Trophoblast cell (in vitro differentiated cells and primary cell): ENCODE data around the gene MAP2K2.

Source experiments
- DNase-seq, 2 donors: peaks; one replicate each; pipeline ENCODE4 v3.0.0-alpha.2; 2016
- H2AFZ ChIP-seq: 2 replicates; pipeline ENCODE4 v1.6.1; 2013; ENCODE audit warnings: low read length, moderate library complexity, mild to moderate bottlenecking; ENCODE audit not compliant: insufficient read depth, poor library complexity
- H2AK5ac ChIP-seq: 2 replicates; pipeline ENCODE4 v1.6.1; 2013; ENCODE audit warnings: mild to moderate bottlenecking, low read length
- H2BK120ac ChIP-seq: 2 replicates; pipeline ENCODE4 v1.6.1; 2013; ENCODE audit warnings: low read length, mild to moderate bottlenecking, moderate library complexity; ENCODE audit not compliant: insufficient read depth, poor library complexity
- H2BK12ac ChIP-seq: 2 replicates; pipeline ENCODE4 v1.6.1; 2013; ENCODE audit warnings: mild to moderate bottlenecking, low read length, moderate library complexity
- H2BK5ac ChIP-seq: 2 replicates; pipeline ENCODE4 v1.6.1; 2013; ENCODE audit warnings: low read length, low read depth, moderate library complexity, mild to moderate bottlenecking; ENCODE audit not compliant: poor library complexity
- H3K14ac ChIP-seq: 2 replicates; pipeline ENCODE4 v1.6.1; 2013; ENCODE audit warnings: mild to moderate bottlenecking, low read length
- H3K18ac ChIP-seq: 2 replicates; pipeline ENCODE4 v1.6.1; 2013; ENCODE audit warnings: mild to moderate bottlenecking, low read length
- H3K23ac ChIP-seq: 2 replicates; pipeline ENCODE4 v1.6.1; 2013; ENCODE audit warnings: low read length
- H3K27ac ChIP-seq: 2 replicates; pipeline ENCODE4 v1.5.1; 2013; ENCODE audit warnings: low read depth, mild to moderate bottlenecking, inconsistent platforms, low read length, moderate library complexity
- H3K27me3 ChIP-seq: 2 replicates; pipeline ENCODE4 v1.6.1; 2013; ENCODE audit warnings: inconsistent platforms, mild to moderate bottlenecking, low read length, moderate library complexity; ENCODE audit not compliant: insufficient read depth
- H3K36me3 ChIP-seq, 2 experiments: 1 replicate in 1 of 2; 2 replicates in 1 of 2; pipeline ENCODE4 v1.6.1; 2013; ENCODE audit warnings: low read length in 2 of 2, mild to moderate bottlenecking in 2 of 2, moderate library complexity in 1 of 2; ENCODE audit not compliant: insufficient read depth in 2 of 2, control insufficient read depth in 1 of 2
- H3K4ac ChIP-seq: 2 replicates; pipeline ENCODE4 v1.6.1; 2013; ENCODE audit warnings: low read depth, mild to moderate bottlenecking, low read length, moderate library complexity
- H3K4me1 ChIP-seq, 2 experiments: 1 replicate in 1 of 2; 2 replicates in 1 of 2; pipeline ENCODE4 v1.6.1; 2013; ENCODE audit warnings: low read length in 2 of 2, mild to moderate bottlenecking in 2 of 2, moderate library complexity in 1 of 2; ENCODE audit not compliant: insufficient read depth in 2 of 2, control insufficient read depth in 1 of 2
- H3K4me2 ChIP-seq: 2 replicates; pipeline ENCODE4 v1.6.1; 2013; ENCODE audit warnings: inconsistent platforms, mild to moderate bottlenecking, low read length, moderate library complexity
- H3K4me3 ChIP-seq: 2 replicates; pipeline ENCODE4 v1.5.1; 2013; ENCODE audit warnings: mild to moderate bottlenecking, low read depth, low read length, inconsistent platforms
- H3K79me1 ChIP-seq: one replicate; pipeline ENCODE4 v1.6.1; 2013; ENCODE audit warnings: low read length
- H3K79me2 ChIP-seq: 2 replicates; pipeline ENCODE4 v1.6.1; 2013; ENCODE audit warnings: low read length, mild to moderate bottlenecking; ENCODE audit not compliant: control insufficient read depth, insufficient read depth, poor library complexity
- H3K9ac ChIP-seq: 2 replicates; pipeline ENCODE4 v1.6.1; 2013; ENCODE audit warnings: mild to moderate bottlenecking, low read length
- H3K9me3 ChIP-seq: 2 replicates; pipeline ENCODE4 v1.6.1; 2013; ENCODE audit warnings: low read depth, mild to moderate bottlenecking, control low read depth, inconsistent platforms, low read length; ENCODE audit not compliant: insufficient read depth
- H4K12ac ChIP-seq: 2 replicates; pipeline ENCODE4 v1.6.1; 2013; ENCODE audit warnings: low read depth, mild to moderate bottlenecking, low read length, moderate library complexity
- H4K8ac ChIP-seq: 2 replicates; pipeline ENCODE4 v1.6.1; 2013; ENCODE audit warnings: low read depth, mild to moderate bottlenecking, low read length, moderate library complexity
- H4K91ac ChIP-seq: one replicate; pipeline ENCODE4 v1.6.1; 2013; ENCODE audit warnings: low read depth, mild to moderate bottlenecking, low read length, moderate library complexity
- WGBS: extraction: QIAGEN DNeasy Blood & Tissue Kit; methylation state at CpG from one replicate; pipeline ENCODE4 v1.1.7; 2013; ENCODE audit warnings: missing lambda C conversion rate; ENCODE audit not compliant: insufficient read length, insufficient coverage; ENCODE audit errors: extremely low coverage; 5-methylcytosine and 5-hydroxymethylcytosine counted together

Gene MAP2K2

DNA sequence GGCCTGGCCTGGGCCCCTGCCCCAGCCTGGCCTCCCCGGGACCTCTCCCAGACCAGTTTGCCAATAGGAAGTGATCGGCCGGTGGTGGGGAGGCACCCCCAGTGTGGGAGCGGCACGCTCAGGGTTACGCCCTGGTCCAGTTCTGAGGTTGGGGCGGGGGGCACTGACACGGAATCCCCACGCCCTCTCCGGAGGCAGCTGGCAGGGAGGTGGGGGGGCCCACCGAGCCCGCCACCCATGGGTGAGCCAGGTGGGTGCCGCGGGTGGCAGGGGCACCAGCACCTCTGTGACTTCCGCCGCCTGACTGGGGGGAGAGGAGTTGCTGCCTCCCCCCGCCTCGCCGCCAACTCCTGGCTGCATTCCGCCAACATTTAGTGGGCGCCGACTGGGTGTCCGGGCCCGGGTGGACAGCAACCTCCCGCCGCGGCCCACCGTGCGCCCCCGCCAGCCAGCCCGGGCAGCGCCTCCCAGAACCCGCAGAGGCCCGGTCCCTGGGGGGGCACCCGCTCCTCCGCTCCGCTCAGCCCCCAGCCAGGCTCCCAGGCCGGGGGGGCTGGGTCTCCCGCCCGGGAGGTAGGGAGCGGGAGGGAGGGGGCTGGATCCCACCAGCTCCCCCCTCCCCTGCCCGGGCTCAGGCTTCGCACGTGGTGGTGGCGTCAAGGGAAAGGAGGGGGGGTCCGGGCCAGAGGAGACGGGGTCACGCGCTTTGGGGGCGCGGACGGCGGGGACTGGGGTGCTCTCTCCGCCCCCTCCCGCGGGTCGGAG is 59.2 kb downstream of the MAP2K2 start:
- H2BK120ac ChIP-seq: peak overlapping the region; percentile 1
- H3K27me3 ChIP-seq: no peaks in the 10 kb centered on the region
- no CpG with 5 or more reads among the region's 57 CpGs for WGBS
- no peaks in the 10 kb centered on the region for H3K9me3 ChIP-seq
- no peak overlapping the region for H2AFZ ChIP-seq
- no peak overlapping the region for H3K23ac ChIP-seq
- peak overlapping the region; percentile 81 for H3K4me3 ChIP-seq
- peak overlapping the region; percentile 27 for H2BK12ac ChIP-seq
- H3K4me1 ChIP-seq: peaks cover 30 to 41% of the 10 kb centered on the region in 2 experiments
- H3K18ac ChIP-seq: peak overlapping the region; percentile 80
- peaks cover 9 to 16% of the 10 kb centered on the region in 2 experiments for H3K36me3 ChIP-seq
- H3K79me2 ChIP-seq: peaks cover 56% of the 10 kb centered on the region
- H4K91ac ChIP-seq: peak overlapping the region; percentile 92
- peak overlapping the region; percentile 82 for H3K27ac ChIP-seq
- peaks cover 29% of the 10 kb centered on the region for H3K79me1 ChIP-seq
- peak overlapping the region; percentile 91 for H2BK5ac ChIP-seq
- H3K4me2 ChIP-seq: peak overlapping the region; percentile 97
- peak overlapping the region; percentile 75 for H4K8ac ChIP-seq
- peak overlapping the region; percentile 95 for H3K14ac ChIP-seq
- DNase-seq: no peak
- H3K9ac ChIP-seq: peak overlapping the region; percentile 75
- peak overlapping the region; percentile 93 for H3K4ac ChIP-seq
- H4K12ac ChIP-seq: peak overlapping the region; percentile 31
- H2AK5ac ChIP-seq: peak overlapping the region; percentile 1

DNA sequence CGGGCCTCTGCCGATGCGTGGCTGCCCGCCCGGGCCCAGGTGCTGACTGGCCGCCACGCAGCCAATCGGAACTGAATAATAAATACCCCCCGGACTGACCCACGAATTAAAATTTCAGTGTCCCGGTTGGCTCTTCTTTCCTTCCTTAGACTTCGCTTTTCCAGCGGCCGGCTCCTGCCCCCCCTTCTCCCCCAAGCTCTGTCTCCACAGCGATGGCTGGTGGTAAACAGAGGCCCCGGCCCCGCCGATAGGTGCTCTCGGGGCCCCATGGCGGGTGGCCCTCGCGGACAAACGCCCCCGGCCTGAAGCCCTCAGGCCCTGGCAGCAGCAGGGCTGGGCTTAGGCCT is 59.8 kb downstream of the MAP2K2 start:
- peaks cover 61% of the 10 kb centered on the region for H3K79me2 ChIP-seq
- peak overlapping the region; percentile 97 for H3K4me2 ChIP-seq
- peak overlapping the region; percentile 81 for H3K4me3 ChIP-seq
- no peak overlapping the region for H2AFZ ChIP-seq
- no peak overlapping the region for H3K23ac ChIP-seq
- H2BK12ac ChIP-seq: no peak overlapping the region
- peaks cover 9 to 16% of the 10 kb centered on the region in 2 experiments for H3K36me3 ChIP-seq
- no peak overlapping the region for H4K8ac ChIP-seq
- H3K79me1 ChIP-seq: peaks cover 35% of the 10 kb centered on the region
- H3K27ac ChIP-seq: peak overlapping the region; percentile 82
- no peaks in the 10 kb centered on the region for H3K9me3 ChIP-seq
- peak overlapping the region; percentile 95 for H3K14ac ChIP-seq
- H3K18ac ChIP-seq: no peak overlapping the region
- no peaks in the 10 kb centered on the region for H3K27me3 ChIP-seq
- peak overlapping the region; percentile 75 for H3K9ac ChIP-seq
- H3K4ac ChIP-seq: peak overlapping the region; percentile 93
- no peak overlapping the region for H2AK5ac ChIP-seq
- peak overlapping the region; percentile 92 for H4K91ac ChIP-seq
- WGBS: no CpG with 5 or more reads among the region's 24 CpGs
- DNase-seq: no peak
- no peak overlapping the region for H4K12ac ChIP-seq
- H2BK5ac ChIP-seq: no peak overlapping the region
- H3K4me1 ChIP-seq: peaks cover 36 to 46% of the 10 kb centered on the region in 2 experiments
- H2BK120ac ChIP-seq: no peak overlapping the region

DNA sequence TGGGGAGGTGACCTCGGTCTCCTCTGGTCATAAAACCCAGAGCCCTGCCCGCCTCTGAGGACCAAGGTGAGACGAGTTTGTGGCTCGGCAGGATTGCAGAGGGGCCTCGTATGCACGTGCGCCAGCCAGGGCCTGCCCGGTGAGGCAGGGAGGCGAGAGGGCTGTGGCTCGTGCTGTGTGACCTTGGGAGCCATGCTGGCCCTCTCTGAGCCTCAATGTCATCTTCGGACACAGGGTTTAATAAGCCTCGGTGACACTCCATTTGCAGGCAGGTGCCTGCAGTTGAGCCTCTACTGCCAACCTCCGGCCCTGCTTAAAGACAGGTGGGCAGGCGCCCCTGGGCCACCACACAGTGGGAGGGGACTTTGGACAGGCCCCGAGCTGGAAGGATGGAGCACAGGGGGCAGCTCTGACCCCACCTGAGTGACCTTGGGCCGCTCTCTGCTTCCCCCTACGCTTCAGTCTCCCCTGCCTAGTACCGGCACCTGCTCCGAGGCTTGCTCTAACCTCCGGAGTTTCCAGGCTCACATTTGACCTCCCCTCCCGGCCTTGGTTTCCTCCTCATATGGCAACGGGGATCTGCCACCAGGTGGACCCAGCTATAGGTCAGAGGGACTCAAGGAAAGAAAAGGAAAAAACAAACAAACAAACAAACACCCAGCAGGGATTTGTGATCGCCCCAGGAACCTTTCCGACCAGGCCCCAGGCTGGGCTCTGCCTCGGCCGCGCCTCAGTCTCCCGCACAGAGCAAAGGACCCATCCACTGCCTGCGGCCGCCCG is 60.4 kb downstream of the MAP2K2 start:
- H2AK5ac ChIP-seq: no peak overlapping the region
- H3K27me3 ChIP-seq: no peaks in the 10 kb centered on the region
- peaks cover 42 to 52% of the 10 kb centered on the region in 2 experiments for H3K4me1 ChIP-seq
- peak overlapping the region; percentile 12 for H2AFZ ChIP-seq
- H3K79me2 ChIP-seq: peaks cover 67% of the 10 kb centered on the region
- H3K9me3 ChIP-seq: no peaks in the 10 kb centered on the region
- H4K91ac ChIP-seq: no peak overlapping the region
- no peak overlapping the region for H2BK120ac ChIP-seq
- no CpG with 5 or more reads among the region's 31 CpGs for WGBS
- peak overlapping the region; percentile 37 for H3K9ac ChIP-seq
- peak overlapping the region; percentile 97 for H3K4me2 ChIP-seq
- no peak overlapping the region for H3K4me3 ChIP-seq
- H4K12ac ChIP-seq: no peak overlapping the region
- peak overlapping the region; percentile 0 for H2BK5ac ChIP-seq
- peak overlapping the region; percentile 0 for H3K18ac ChIP-seq
- H3K4ac ChIP-seq: peak overlapping the region; percentile 93
- no peak overlapping the region for H4K8ac ChIP-seq
- H2BK12ac ChIP-seq: no peak overlapping the region
- peaks cover 40% of the 10 kb centered on the region for H3K79me1 ChIP-seq
- H3K23ac ChIP-seq: no peak overlapping the region
- peak overlapping the region; percentile 82 for H3K27ac ChIP-seq
- H3K14ac ChIP-seq: no peak overlapping the region
- no peak for DNase-seq
- H3K36me3 ChIP-seq: peaks cover 9 to 18% of the 10 kb centered on the region in 2 experiments

DNA sequence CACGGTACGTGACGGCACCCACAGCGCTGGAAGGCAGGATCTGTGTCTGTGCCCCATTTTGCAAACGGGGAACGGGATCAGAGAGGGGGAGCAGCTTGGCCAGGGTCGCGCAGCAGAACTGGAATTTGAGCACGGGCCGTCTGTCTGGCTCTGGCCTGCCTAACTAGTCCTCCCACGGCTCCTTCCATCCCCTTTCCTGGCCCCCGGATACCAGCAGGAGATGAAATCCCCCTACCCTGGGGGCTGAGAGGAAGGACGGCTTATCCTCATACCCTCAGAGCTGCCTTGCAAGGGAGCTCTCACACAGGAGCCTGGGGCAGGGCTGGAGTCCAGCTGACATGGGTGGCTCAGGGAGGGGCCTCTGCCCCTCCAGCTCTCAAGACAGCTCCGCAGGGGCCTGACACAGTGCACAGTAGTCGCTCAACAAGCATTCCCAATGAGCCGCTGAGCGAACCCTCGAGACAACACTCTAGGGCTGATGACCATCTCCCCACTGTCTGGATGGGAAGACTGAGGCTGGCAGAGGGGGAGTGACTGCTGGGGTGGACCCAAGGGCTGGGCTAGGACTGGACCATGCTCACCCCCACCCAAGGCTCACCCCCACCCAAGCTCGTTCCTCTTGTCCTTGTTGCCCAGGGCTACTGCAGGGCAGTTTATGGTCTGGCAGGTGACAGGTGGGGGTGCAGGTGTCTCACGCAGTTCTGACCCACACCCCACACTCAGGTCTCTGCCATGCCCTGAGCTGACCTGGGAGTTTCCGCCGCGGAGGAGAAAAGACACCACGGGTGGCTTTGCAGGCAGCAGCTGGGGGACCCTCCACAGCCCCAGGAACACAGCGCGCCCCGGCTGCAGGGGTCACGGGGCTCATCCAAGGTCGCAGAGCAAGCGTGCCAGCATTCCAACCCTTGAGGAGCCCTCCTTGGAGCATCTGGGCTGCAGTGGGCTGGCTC is 61.2 kb downstream of the MAP2K2 start:
- Histone ChIP-seq H4K12ac (no peak overlapping the region), H2AK5ac (no peak overlapping the region)

More for the DNA sequence above, 61.2 kb downstream of the MAP2K2 start:
- peak overlapping the region; percentile 65 for H2BK5ac ChIP-seq
- H3K27ac ChIP-seq: peak overlapping the region; percentile 82
- H3K23ac ChIP-seq: no peak overlapping the region
- H3K4ac ChIP-seq: peak overlapping the region; percentile 96
- H3K36me3 ChIP-seq: peaks cover 9 to 18% of the 10 kb centered on the region in 2 experiments
- H3K9me3 ChIP-seq: no peaks in the 10 kb centered on the region
- DNase-seq: peak; percentile 93 to 95
- peak overlapping the region; percentile 31 for H4K8ac ChIP-seq
- H3K4me2 ChIP-seq: peak overlapping the region; percentile 97
- peak overlapping the region; percentile 71 for H3K18ac ChIP-seq
- H3K4me3 ChIP-seq: peak overlapping the region; percentile 25
- peaks cover 47 to 60% of the 10 kb centered on the region in 2 experiments for H3K4me1 ChIP-seq
- no peak overlapping the region for H2AFZ ChIP-seq
- H2BK12ac ChIP-seq: no peak overlapping the region
- H4K91ac ChIP-seq: peak overlapping the region; percentile 51
- H3K27me3 ChIP-seq: no peaks in the 10 kb centered on the region
- peak overlapping the region; percentile 65 for H2BK120ac ChIP-seq
- peaks cover 45% of the 10 kb centered on the region for H3K79me1 ChIP-seq
- peak overlapping the region; percentile 14 for H3K14ac ChIP-seq
- H3K9ac ChIP-seq: peak overlapping the region; percentile 10
- H3K79me2 ChIP-seq: peaks cover 74% of the 10 kb centered on the region
- no CpG with 5 or more reads among the region's 30 CpGs for WGBS
